ENCODE results near the gene FAM217B. TPM values are rescaled to one million over a fixed set of nuclear protein-coding genes. Genes with fewer than 3 reads are reported as not detected.

The FAM217B gene
- total and polyA plus RNA-seq, 9 donors = 13.1 to 26.7 (median 20.8) TPM

- Histone ChIP-seq H3K36me3 (ENCODE audit: control insufficient read depth, insufficient read depth, low read length) (no peaks in the 10 kb centered on the region), H3K27me3 (ENCODE audit: control insufficient read depth, insufficient read depth, low read length) (no peaks in the 10 kb centered on the region), H3K4me1 (ENCODE audit: control insufficient read depth, insufficient read depth, low read length) (peaks cover 3% of the 10 kb centered on the region), H3K4me3 (ENCODE audit: low read length) (no peak overlapping the region), H3K9me3 (replicated peaks; ENCODE audit: control insufficient read depth, low read depth, low read length) (no peaks in the 10 kb centered on the region), H3K27ac (ENCODE audit: low read length) (no peak overlapping the region)
- DNase-seq = no peak
- no CpG with 5 or more reads among the region's 1 CpG for WGBS (ENCODE audit: insufficient coverage)
Observed at GRCh38 chr20:59923514-59923913, 16.7 kb upstream of the FAM217B start.

GRCh38 chr20:59925359-59925758 is 14.8 kb upstream of the FAM217B start:
- no peak for DNase-seq
- WGBS (ENCODE audit: insufficient coverage) = no CpG with 5 or more reads among the region's 1 CpG

DNA sequence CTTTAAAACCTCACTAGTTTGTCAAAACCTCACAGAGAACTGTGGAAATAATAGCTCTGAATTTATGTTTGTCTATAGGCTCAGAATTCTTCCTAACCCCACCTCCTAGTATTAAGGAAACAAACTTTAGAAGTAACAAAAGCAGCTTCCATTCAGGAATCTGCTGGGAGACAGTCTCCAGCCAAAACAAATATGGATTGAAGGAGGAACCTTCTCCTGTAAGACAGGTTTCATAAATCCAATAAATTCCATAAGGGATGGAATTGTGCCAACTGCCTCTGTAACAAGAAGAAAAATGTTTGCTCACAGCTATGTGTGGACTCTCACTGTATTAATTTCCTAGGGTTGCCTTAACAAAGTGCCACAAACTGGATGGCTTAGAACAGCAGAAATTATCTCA is 14.3 kb upstream of the FAM217B start:
- H3K27ac ChIP-seq (ENCODE audit: low read length) = peak overlapping the region; percentile 6
- DNase-seq = no peak
- H3K4me3 ChIP-seq (ENCODE audit: low read length) = no peak overlapping the region
- H3K9me3 ChIP-seq (replicated peaks; ENCODE audit: control insufficient read depth, low read depth, low read length) = no peaks in the 10 kb centered on the region
- H3K27me3 ChIP-seq (ENCODE audit: control insufficient read depth, insufficient read depth, low read length) = no peaks in the 10 kb centered on the region
- H3K36me3 ChIP-seq (ENCODE audit: control insufficient read depth, insufficient read depth, low read length) = no peaks in the 10 kb centered on the region
- H3K4me1 ChIP-seq (ENCODE audit: control insufficient read depth, insufficient read depth, low read length) = peaks cover 3% of the 10 kb centered on the region

More at GRCh38 chr20:59925359-59925758, 14.8 kb upstream of the FAM217B start:
- no peak overlapping the region for H3K4me3 ChIP-seq (ENCODE audit: low read length)
- H3K36me3 ChIP-seq (ENCODE audit: control insufficient read depth, insufficient read depth, low read length) = no peaks in the 10 kb centered on the region
- H3K27ac ChIP-seq (ENCODE audit: low read length) = no peak overlapping the region
- no peaks in the 10 kb centered on the region for H3K9me3 ChIP-seq (replicated peaks; ENCODE audit: control insufficient read depth, low read depth, low read length)
- H3K4me1 ChIP-seq (ENCODE audit: control insufficient read depth, insufficient read depth, low read length) = peaks cover 3% of the 10 kb centered on the region
- no peaks in the 10 kb centered on the region for H3K27me3 ChIP-seq (ENCODE audit: control insufficient read depth, insufficient read depth, low read length)

DNA sequence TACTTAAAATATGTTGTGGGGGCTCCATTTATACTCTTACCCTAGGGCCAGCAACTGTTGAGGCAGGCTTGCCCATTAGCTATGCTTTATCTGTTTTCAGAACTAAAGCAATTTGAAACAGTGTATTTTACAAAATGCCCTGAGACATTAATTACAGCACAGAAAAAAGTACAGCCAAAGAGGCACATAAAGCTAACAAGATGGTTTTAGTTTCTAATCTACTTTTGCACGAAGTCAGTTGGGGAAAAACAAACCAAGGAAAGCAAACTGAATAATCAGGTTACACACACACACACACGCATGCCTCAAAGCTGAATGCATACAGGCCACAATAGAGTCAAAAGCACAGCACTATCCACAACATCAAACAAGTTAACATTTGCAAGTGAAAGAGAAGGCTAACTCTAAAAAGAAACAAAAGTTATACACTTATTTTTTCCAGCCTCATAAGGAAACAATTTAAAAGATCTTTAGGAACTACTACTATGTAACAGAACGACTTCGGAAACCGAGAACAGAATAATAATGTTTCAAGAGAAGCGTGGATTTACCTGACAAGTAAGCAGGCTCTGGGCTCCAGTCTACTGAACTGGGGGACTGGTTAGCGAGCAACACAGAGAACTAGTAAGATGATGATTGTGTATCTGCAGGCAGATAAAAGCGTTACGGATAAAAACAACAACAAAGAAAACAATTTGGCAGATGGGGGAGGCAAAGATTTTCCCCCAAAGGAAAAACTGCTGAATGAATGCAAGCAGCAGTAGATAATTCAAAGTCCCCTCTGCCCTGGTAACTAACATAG is 8.5 kb upstream of the FAM217B start:
- Histone ChIP-seq H3K4me3 (ENCODE audit: low read length) (no peak overlapping the region), H3K36me3 (ENCODE audit: control insufficient read depth, insufficient read depth, low read length) (no peaks in the 10 kb centered on the region), H3K27me3 (ENCODE audit: control insufficient read depth, insufficient read depth, low read length) (no peaks in the 10 kb centered on the region), H3K27ac (ENCODE audit: low read length) (no peak overlapping the region), H3K9me3 (replicated peaks; ENCODE audit: control insufficient read depth, low read depth, low read length) (no peaks in the 10 kb centered on the region), H3K4me1 (ENCODE audit: control insufficient read depth, insufficient read depth, low read length) (peaks cover 2% of the 10 kb centered on the region)
- WGBS (ENCODE audit: insufficient coverage) = 79% methylated on average over 4 of the region's 9 CpGs
- DNase-seq = no peak

DNA sequence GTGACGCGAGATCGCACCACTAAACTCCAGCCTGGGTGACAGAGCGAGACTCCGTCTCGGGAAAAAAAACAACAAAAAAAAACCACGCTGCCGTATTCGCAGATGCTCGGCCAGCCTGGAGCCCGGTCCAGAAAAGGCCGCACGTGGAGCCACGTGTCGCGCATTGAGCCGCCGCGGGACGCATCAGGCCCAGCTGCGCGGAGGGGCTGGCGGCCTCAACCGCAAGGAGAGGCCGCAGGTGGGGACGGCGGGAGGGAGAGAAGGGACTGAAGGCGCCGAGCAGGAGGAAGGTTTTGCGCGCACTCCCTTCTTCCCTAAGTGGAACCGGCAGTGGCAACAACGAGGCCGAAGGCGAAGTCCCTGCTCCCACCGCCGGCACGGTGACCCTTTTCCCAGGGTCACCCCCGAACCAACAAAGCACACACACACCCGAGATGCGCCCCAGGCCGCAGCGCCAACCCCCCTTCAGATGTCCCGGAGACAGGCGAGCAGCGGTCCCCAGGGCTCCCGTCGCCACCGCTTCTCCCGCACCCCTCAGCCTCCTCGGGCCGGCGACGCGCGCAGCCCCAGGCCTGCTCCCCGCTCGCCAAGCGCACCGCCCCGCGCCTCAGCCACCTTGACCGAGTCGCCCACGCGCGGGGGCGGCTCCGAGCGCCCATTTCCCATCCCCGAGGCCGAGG is 7.4 kb upstream of the FAM217B start:
- WGBS (ENCODE audit: insufficient coverage) = 86% methylated on average over 68 of the region's 72 CpGs
- DNase-seq = no peak
- Histone ChIP-seq H3K4me3 (ENCODE audit: low read length) (no peak overlapping the region), H3K4me1 (ENCODE audit: control insufficient read depth, insufficient read depth, low read length) (peaks cover 6% of the 10 kb centered on the region), H3K9me3 (replicated peaks; ENCODE audit: control insufficient read depth, low read depth, low read length) (no peaks in the 10 kb centered on the region), H3K36me3 (ENCODE audit: control insufficient read depth, insufficient read depth, low read length) (no peaks in the 10 kb centered on the region), H3K27ac (ENCODE audit: low read length) (no peak overlapping the region), H3K27me3 (ENCODE audit: control insufficient read depth, insufficient read depth, low read length) (no peaks in the 10 kb centered on the region)

- peak within 1 kb of the TSS; percentile 67 for H3K27ac ChIP-seq (ENCODE audit: low read length)
- H3K27me3 ChIP-seq (ENCODE audit: control insufficient read depth, insufficient read depth, low read length) = no peaks in the 10 kb centered on the region
- peak; percentile 53 for DNase-seq
- no peaks in the 10 kb centered on the region for H3K36me3 ChIP-seq (ENCODE audit: control insufficient read depth, insufficient read depth, low read length)
- peaks cover 9% of the 10 kb centered on the region for H3K4me1 ChIP-seq (ENCODE audit: control insufficient read depth, insufficient read depth, low read length)
- WGBS (ENCODE audit: insufficient coverage) = 28% methylated on average over 49 of the region's 65 CpGs
- peak within 1 kb of the TSS; percentile 75 for H3K4me3 ChIP-seq (ENCODE audit: low read length)
- no peaks in the 10 kb centered on the region for H3K9me3 ChIP-seq (replicated peaks; ENCODE audit: control insufficient read depth, low read depth, low read length)
Observed at GRCh38 chr20:59933296-59933848, 6.8 kb upstream of the FAM217B start, which contains the start of gene SYCP2. Gene SYCP2, minus strand, starts transcription at chr20:59933637. Its CDS starts 11,224 bp downstream, at chr20:59922413.

GRCh38 chr20:59933849-59934585 is 6.2 kb upstream of the FAM217B start:
- Histone ChIP-seq H3K9me3 (replicated peaks; ENCODE audit: control insufficient read depth, low read depth, low read length) (no peaks in the 10 kb centered on the region), H3K4me3 (ENCODE audit: low read length) (peak overlapping the region; percentile 75), H3K27me3 (ENCODE audit: control insufficient read depth, insufficient read depth, low read length) (no peaks in the 10 kb centered on the region), H3K4me1 (ENCODE audit: control insufficient read depth, insufficient read depth, low read length) (peaks cover 15% of the 10 kb centered on the region), H3K27ac (ENCODE audit: low read length) (peak overlapping the region; percentile 67), H3K36me3 (ENCODE audit: control insufficient read depth, insufficient read depth, low read length) (no peaks in the 10 kb centered on the region)
- peak; percentile 81 for DNase-seq
- 3% methylated on average over 55 of the region's 59 CpGs for WGBS (ENCODE audit: insufficient coverage)

GRCh38 chr20:59935457-59936185 is 4.6 kb upstream of the FAM217B start:
- no peaks in the 10 kb centered on the region for H3K9me3 ChIP-seq (replicated peaks; ENCODE audit: control insufficient read depth, low read depth, low read length)
- no peaks in the 10 kb centered on the region for H3K36me3 ChIP-seq (ENCODE audit: control insufficient read depth, insufficient read depth, low read length)
- H3K27ac ChIP-seq (ENCODE audit: low read length) = no peak overlapping the region
- no peak overlapping the region for H3K4me3 ChIP-seq (ENCODE audit: low read length)
- H3K27me3 ChIP-seq (ENCODE audit: control insufficient read depth, insufficient read depth, low read length) = no peaks in the 10 kb centered on the region
- no peak for DNase-seq
- WGBS (ENCODE audit: insufficient coverage) = 100% methylated on average over 3 of the region's 8 CpGs
- H3K4me1 ChIP-seq (ENCODE audit: control insufficient read depth, insufficient read depth, low read length) = peaks cover 19% of the 10 kb centered on the region

DNA sequence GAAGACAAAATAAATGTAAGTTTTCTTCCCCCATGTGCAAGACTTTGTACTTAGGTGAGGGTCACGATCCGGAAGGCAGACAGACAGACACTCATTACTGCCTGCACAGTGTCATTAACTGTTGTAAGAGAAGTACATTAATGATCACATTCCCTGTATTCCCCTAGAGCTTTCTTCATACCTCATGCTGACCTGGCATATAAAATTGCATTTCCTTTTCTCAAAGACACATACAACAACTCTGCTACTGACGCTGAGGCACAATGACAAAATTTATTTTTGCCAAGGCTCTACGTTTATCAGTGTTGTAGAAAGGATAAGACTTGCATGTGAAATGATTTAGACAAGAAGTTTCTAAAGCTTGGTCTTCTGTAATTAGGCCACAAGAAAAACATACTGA is 3.8 kb upstream of the FAM217B start:
- no CpG with 5 or more reads among the region's 4 CpGs for WGBS (ENCODE audit: insufficient coverage)
- H3K27me3 ChIP-seq (ENCODE audit: control insufficient read depth, insufficient read depth, low read length) = no peaks in the 10 kb centered on the region
- H3K27ac ChIP-seq (ENCODE audit: low read length) = no peak overlapping the region
- no peak overlapping the region for H3K4me3 ChIP-seq (ENCODE audit: low read length)
- H3K36me3 ChIP-seq (ENCODE audit: control insufficient read depth, insufficient read depth, low read length) = no peaks in the 10 kb centered on the region
- DNase-seq = no peak
- no peaks in the 10 kb centered on the region for H3K9me3 ChIP-seq (replicated peaks; ENCODE audit: control insufficient read depth, low read depth, low read length)
- peaks cover 19% of the 10 kb centered on the region for H3K4me1 ChIP-seq (ENCODE audit: control insufficient read depth, insufficient read depth, low read length)
